Stimulated activated CD4-positive, alpha-beta T cell treated with anti-CD3 and anti-CD28 coated beads, Interleukin-2, amount 100 ng/mL, for 4 hours (primary cell): ENCODE results near the gene NDUFS6.

Experiments used
- DNase-seq: peaks from one replicate; pipeline ENCODE4 v3.0.0-alpha.2; 2020; ENCODE audit warnings: low read depth

NDUFS6 gene

GRCh38 chr5:1765880-1766235, 35.3 kb upstream of the NDUFS6 start:
- no peak for DNase-seq

GRCh38 chr5:1767524-1768282, 33.5 kb upstream of the NDUFS6 start:
- no peak for DNase-seq

GRCh38 chr5:1768283-1769000, 32.8 kb upstream of the NDUFS6 start:
- DNase-seq = no peak

GRCh38 chr5:1769017-1769640, 32.1 kb upstream of the NDUFS6 start:
- no peak for DNase-seq

GRCh38 chr5:1769752-1770442, 31.3 kb upstream of the NDUFS6 start:
- DNase-seq = no peak

GRCh38 chr5:1770443-1770802, 30.8 kb upstream of the NDUFS6 start:
- DNase-seq = no peak

- DNase-seq = no peak
Observed at GRCh38 chr5:1771149-1772065, 29.8 kb upstream of the NDUFS6 start.

- DNase-seq = no peak
Observed at GRCh38 chr5:1772634-1773033, 28.6 kb upstream of the NDUFS6 start.

GRCh38 chr5:1776831-1777230, 24.4 kb upstream of the NDUFS6 start:
- DNase-seq = no peak

GRCh38 chr5:1777281-1778137, 23.7 kb upstream of the NDUFS6 start:
- no peak for DNase-seq

GRCh38 chr5:1778138-1779020, 22.8 kb upstream of the NDUFS6 start:
- DNase-seq = no peak

GRCh38 chr5:1779021-1779680, 22.1 kb upstream of the NDUFS6 start:
- no peak for DNase-seq

- DNase-seq = no peak
Observed at GRCh38 chr5:1779782-1780613, 21.2 kb upstream of the NDUFS6 start.

GRCh38 chr5:1780614-1780930, 20.6 kb upstream of the NDUFS6 start:
- no peak for DNase-seq

GRCh38 chr5:1781107-1781506, 20.1 kb upstream of the NDUFS6 start:
- DNase-seq = no peak

- DNase-seq = no peak
Observed at GRCh38 chr5:1781726-1782384, 19.4 kb upstream of the NDUFS6 start.

GRCh38 chr5:1782385-1783215, 18.6 kb upstream of the NDUFS6 start:
- DNase-seq = no peak
